Loucy (cell line): ENCODE data around the gene KCNJ6.

ENCODE experiments used
- H2AFZ ChIP-seq: fragments of 200-600 bp; sonication (generic); 2 replicates; pipeline ENCODE4 v1.6.0; 2016; ENCODE audit warnings: antibody characterized with exemption, mild to moderate bottlenecking, low read length, moderate library complexity
- H3F3A ChIP-seq: fragments of 200-600 bp; 2 replicates; pipeline ENCODE4 v1.6.0; 2016; ENCODE audit warnings: antibody characterized with exemption, low read depth, mild to moderate bottlenecking
- H3K27me3 ChIP-seq: fragments of 200-600 bp; sonication (generic); 2 replicates; pipeline ENCODE4 v1.6.1; 2014; ENCODE audit warnings: low read length, mild to moderate bottlenecking; ENCODE audit not compliant: insufficient read depth, poor library complexity, severe bottlenecking
- H3K36me3 ChIP-seq: fragments of 200-600 bp; sonication (generic); 2 replicates; pipeline ENCODE4 v1.6.1; 2016; ENCODE audit warnings: low read length; ENCODE audit not compliant: insufficient read depth
- H3K4me1 ChIP-seq: fragments of 200-600 bp; sonication (generic); 2 replicates; pipeline ENCODE4 v1.5.1; 2014; ENCODE audit warnings: low read length, mild to moderate bottlenecking; ENCODE audit not compliant: insufficient read depth, poor library complexity, severe bottlenecking
- H3K4me2 ChIP-seq: fragments of 200-600 bp; sonication (generic); 2 replicates; pipeline ENCODE4 v1.6.0; 2014; ENCODE audit warnings: antibody characterized with exemption, low read length, low read depth, mild to moderate bottlenecking; ENCODE audit not compliant: poor library complexity, severe bottlenecking
- H3K4me3 ChIP-seq: fragments of 200-600 bp; sonication (generic); 2 replicates; pipeline ENCODE4 v1.5.1; 2014; ENCODE audit warnings: low read length, mild to moderate bottlenecking, mixed read lengths; ENCODE audit not compliant: poor library complexity, severe bottlenecking
- H3K79me2 ChIP-seq: fragments of 200-600 bp; sonication (generic); 2 replicates; pipeline ENCODE4 v1.6.1; 2014; ENCODE audit warnings: low read length; ENCODE audit not compliant: insufficient read depth
- H3K9ac ChIP-seq: fragments of 200-600 bp; sonication (generic); 2 replicates; pipeline ENCODE4 v1.6.0; 2014; ENCODE audit warnings: mild to moderate bottlenecking, low read depth, low read length, moderate library complexity; ENCODE audit not compliant: poor library complexity, severe bottlenecking
- H3K9me2 ChIP-seq: fragments of 200-600 bp; sonication (generic); replicated peaks from 2 replicates; pipeline ENCODE4 v1.6.1; 2016; ENCODE audit warnings: low read depth, low read length, mixed read lengths
- H3K9me3 ChIP-seq: fragments of 200-600 bp; sonication (generic); 2 replicates; pipeline ENCODE4 v1.6.1; 2014; ENCODE audit warnings: mild to moderate bottlenecking, antibody characterized with exemption, low read length, low read depth; ENCODE audit not compliant: insufficient read depth
- H4K20me1 ChIP-seq: fragments of 200-600 bp; sonication (generic); 2 replicates; pipeline ENCODE4 v1.6.0; 2014; ENCODE audit warnings: antibody characterized with exemption, low read length, mild to moderate bottlenecking; ENCODE audit not compliant: insufficient read depth, poor library complexity, severe bottlenecking
- EZH2phosphoT487 ChIP-seq: fragments of 200-600 bp; IDR thresholded peaks from 2 replicates; pipeline ENCODE4 v1.6.1; 2018; ENCODE audit warnings: antibody characterized with exemption, mild to moderate bottlenecking, moderate library complexity, borderline replicate concordance
- TF ChIP-seq, protein P1 (sequence below): fragments of 200-600 bp; sonication (generic); conservative IDR thresholded peaks from 2 replicates; pipeline ENCODE4 v1.5.1; 2014; ENCODE audit warnings: mild to moderate bottlenecking, antibody characterized with exemption, low read length

The KCNJ6 gene

DNA sequence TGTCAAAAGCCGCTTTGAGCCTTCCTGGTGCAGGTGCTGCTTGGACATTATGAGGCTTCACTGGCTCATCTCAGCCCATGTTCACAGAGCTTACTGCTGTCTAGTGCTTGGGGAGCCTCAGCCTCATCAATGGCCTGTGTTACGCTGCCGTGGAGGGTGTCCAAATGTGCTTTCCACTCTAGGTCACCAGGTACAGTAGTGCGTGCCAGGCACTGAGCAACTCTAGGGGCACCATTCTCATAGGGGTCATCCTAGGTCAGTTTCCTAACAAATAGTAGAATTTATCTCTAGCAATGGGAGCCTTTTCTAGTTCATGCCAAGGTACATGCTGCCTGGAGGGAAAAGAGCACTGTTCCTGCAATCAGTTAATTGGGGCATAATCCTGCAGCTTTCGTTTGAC lies 355.9 kb downstream of the KCNJ6 start:
- Histone ChIP-seq H3K4me2 (no peak overlapping the region), H3K79me2 (peaks cover 6% of the 10 kb centered on the region; the same call in 1 of the 2 replicates), H2AFZ (no peak overlapping the region), H3K9me2 (no peaks in the 10 kb centered on the region), H3K4me3 (no peak overlapping the region), H3K36me3 (no peaks in the 10 kb centered on the region), H3F3A (no peaks in the 10 kb centered on the region), H3K9me3 (no peaks in the 10 kb centered on the region), H4K20me1 (no peaks in the 10 kb centered on the region), H3K9ac (no peak overlapping the region), H3K27me3 (no peaks in the 10 kb centered on the region), H3K4me1 (peaks cover 19% of the 10 kb centered on the region)
- TF ChIP-seq, protein P1, sequence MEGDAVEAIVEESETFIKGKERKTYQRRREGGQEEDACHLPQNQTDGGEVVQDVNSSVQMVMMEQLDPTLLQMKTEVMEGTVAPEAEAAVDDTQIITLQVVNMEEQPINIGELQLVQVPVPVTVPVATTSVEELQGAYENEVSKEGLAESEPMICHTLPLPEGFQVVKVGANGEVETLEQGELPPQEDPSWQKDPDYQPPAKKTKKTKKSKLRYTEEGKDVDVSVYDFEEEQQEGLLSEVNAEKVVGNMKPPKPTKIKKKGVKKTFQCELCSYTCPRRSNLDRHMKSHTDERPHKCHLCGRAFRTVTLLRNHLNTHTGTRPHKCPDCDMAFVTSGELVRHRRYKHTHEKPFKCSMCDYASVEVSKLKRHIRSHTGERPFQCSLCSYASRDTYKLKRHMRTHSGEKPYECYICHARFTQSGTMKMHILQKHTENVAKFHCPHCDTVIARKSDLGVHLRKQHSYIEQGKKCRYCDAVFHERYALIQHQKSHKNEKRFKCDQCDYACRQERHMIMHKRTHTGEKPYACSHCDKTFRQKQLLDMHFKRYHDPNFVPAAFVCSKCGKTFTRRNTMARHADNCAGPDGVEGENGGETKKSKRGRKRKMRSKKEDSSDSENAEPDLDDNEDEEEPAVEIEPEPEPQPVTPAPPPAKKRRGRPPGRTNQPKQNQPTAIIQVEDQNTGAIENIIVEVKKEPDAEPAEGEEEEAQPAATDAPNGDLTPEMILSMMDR, result no peak
- no peak for TF ChIP-seq EZH2phosphoT487

GRCh38 chr21:37558676-37559211 lies 357.5 kb downstream of the KCNJ6 start:
- Histone ChIP-seq H3K36me3 (no peaks in the 10 kb centered on the region), H3K27me3 (no peaks in the 10 kb centered on the region), H3K79me2 (peaks cover 6% of the 10 kb centered on the region; the same call in 1 of the 2 replicates), H3F3A (no peaks in the 10 kb centered on the region), H3K4me2 (no peak overlapping the region), H3K9ac (no peak overlapping the region), H3K4me1 (peaks cover 9% of the 10 kb centered on the region), H2AFZ (no peak overlapping the region), H4K20me1 (no peaks in the 10 kb centered on the region), H3K4me3 (no peak overlapping the region), H3K9me2 (no peaks in the 10 kb centered on the region), H3K9me3 (no peaks in the 10 kb centered on the region)
- no peak for TF ChIP-seq EZH2phosphoT487
- TF ChIP-seq, protein P1, result no peak
